GM19025 (cell line): ENCODE data around the gene ZFYVE28.

ENCODE experiments used
- ATAC-seq: cut with Tn5 transposase; IDR thresholded peaks from one replicate; pipeline ENCODE4 v1.9.1; 2021; ENCODE audit warnings: mild to moderate bottlenecking, low read depth, moderate library complexity; ENCODE audit not compliant: unreplicated experiment

Gene ZFYVE28

GRCh38 chr4:2313366-2313765 is 105.1 kb downstream of the ZFYVE28 start:
- ATAC-seq = no peak

- no peak for ATAC-seq
These were observed 111.6 kb downstream of the ZFYVE28 start for GRCh38 chr4:2306773-2307410.

DNA sequence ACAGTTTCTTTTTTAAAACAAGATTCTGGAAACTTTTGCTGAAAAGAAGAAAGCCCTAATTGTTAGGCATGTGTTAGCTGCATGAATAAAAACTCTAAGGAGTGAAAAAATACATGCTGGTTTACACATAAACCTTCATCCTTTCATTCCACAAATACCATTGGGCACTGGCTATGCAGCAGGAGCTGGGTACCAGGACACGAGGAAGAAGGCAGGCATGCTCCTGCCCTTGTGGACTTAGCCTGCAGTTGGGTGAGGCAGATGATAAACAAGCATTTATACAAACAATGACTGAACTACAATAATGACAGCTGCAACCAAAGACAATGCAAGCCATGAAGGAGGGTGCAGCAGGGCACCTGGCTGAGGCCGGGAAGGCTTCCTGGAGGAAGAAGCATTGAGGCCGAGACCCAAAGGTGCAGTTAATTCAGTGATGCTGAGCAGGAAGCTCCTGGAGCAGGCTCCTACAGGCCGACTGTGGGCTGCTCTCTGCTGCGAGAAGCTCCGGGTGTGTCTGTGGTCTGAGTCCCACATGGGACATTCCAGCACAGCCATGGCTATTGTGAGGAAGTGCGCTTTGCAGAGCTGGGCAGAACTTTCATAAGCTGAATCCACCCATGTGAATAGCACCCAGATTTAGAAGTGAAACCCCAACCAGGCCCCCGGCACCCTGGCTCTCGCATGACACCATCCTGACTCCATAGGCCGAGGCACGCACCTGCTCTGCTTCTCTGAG is 112.5 kb downstream of the ZFYVE28 start:
- no peak for ATAC-seq

GRCh38 chr4:2304877-2305561 is 113.4 kb downstream of the ZFYVE28 start:
- ATAC-seq = no peak

DNA sequence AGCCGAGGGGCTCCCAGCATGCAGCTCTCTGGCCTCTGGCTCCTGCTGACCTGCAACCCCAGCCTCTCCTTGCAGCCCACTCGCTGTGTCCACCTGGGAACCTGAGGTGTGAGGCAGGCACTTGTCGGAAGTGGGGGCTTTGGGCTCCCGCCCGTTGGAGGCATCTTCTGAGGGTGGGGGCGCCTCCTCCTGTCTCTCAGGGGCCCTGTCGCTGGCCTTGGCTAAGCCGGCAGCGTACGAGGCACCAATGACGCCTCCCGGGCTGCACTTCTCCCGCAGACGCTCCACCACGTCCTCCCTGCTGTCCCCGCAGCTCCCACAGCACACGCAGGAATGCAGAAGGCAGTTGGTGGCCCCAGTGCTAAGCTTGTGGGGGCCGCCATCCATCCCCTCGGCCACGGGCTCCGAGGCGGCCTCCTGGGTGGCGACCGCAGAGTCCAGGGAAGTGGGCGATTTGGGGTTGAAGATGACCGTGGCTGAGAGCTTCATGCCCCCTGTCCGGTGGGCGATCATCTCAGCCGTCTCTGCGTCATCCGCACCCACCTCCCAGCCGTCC is 114.0 kb downstream of the ZFYVE28 start:
- ATAC-seq = no peak

DNA sequence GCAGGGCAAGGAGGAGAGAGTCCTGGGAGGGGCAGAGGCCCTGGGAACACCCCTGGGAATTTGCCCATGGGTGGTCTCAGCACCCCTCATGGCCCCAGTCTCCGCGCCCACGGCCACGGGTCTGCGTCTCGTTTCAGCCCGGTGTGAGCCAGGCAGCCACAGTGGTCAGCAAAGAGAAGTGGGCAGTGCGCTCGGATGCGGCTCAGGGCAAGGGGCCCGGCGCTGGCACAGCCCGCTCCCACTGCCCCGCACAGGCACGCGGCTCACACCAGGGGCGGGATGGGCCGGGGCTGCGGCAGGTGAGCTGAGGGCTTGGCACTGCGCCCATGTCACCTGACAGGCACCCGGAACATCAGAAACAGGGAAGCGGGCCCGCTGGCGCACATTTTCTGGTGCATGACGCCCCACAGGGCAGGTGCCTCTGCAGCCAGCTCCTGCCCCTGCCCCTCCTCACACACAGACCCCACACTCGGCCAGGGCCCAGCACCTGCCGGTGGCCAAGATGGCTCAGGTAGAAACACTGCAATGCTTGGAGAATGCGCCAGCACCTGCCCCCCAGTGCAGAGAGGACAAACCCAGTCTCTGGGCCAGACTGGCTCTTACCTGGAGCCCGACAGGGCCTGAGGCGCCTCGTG is 114.6 kb downstream of the ZFYVE28 start:
- no peak for ATAC-seq

DNA sequence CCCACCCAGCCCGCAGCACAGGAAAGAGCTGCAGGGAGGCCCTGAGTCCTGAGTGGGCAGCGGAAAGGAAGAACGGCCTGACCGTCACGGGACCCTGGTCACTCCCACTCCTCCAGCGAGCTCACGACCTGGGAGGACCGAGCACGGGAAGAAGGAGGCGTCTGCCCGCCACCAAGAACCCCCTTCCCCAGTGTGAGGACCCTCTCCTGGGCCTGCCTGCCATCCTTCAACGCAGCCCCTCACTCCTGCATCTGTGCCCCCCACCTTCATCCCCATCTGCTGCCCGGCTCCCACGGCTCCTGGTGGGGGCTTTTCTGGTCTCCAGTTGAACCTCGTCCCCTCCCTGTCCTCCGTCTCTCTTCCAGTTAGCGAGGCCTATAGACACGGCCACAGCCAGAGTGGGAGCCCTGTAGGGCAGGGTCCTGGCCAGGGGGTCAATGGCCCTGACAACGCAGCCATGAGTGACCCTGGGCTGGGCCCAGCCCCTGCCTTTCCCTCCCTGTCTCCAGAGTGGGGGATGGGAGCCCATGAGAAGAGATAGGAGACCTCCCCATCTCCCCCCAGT is 115.2 kb downstream of the ZFYVE28 start:
- ATAC-seq = no peak

DNA sequence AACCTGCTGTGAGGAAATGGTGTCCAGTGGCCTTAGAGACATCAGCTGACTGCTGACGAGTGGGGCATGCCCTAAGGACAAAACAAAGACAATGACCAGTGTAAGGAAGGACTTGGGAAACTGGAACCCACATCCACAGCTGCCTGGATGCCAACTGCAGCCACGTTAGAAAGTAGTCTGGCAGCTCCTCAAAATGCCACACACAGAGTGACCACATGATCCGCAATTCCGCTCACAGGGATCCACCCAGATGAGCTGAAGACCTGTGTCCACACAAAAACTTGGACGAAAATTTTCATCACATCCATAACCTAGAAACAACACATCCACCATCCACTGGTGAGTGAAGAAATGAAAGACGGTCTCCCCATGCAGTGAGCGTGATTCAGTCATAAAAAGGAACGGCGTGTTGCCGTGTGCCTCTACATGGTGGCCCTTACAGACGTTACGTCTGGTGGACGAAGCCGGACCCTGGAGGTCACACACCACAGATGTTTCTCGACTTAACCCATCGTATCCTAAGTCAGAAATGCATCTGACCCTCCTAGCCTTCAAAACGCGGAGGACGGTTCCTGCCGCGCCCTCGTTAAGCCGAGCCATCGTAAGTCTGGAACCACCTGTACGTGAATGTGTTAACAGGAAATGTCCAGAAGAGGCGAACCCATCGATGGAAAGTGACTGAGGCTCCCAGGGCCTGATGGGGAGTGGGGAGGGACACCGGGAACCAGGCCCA is 115.9 kb downstream of the ZFYVE28 start:
- no peak for ATAC-seq

DNA sequence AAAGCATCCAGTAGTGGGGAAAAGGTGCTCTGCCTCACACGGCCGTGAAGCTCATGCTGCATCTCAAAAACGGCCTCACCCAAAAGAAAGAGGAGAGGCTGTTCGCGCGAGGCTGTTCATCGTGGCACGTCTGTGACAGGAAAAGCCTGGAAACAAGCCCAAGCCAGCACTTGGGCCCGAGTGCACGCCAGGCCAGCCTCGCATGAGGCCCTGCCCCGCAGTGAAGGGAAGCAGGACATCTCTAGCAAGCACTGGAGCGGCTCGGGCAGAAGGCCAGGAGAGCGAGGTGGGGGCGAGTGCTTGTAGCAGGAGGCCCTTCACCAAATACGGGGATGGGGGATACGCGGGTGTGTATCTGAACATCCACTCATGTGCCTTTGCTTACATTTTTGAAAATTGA is 116.6 kb downstream of the ZFYVE28 start:
- ATAC-seq = no peak

DNA sequence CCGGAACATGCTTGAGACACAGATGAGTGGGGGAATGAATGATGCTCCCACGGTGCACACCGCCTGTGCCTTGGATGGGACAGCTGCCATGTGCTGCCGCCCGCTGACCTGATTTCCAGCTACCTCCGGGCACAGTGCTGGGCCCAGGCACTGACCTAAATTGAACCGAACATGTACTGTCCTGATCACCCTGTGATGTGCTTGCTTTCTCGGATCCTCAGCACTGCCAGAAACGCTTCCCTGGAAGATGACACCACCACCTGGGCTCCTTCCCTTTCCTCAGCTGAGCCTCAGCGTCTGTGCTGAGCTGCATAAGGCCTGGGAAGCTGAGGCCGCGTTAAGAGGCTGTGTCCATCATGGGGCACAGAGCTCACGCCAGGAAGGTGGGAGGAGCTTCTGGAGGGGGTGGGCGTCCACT is 117.2 kb downstream of the ZFYVE28 start:
- no peak for ATAC-seq

GRCh38 chr4:2300431-2301224 is 117.8 kb downstream of the ZFYVE28 start:
- ATAC-seq = no peak

DNA sequence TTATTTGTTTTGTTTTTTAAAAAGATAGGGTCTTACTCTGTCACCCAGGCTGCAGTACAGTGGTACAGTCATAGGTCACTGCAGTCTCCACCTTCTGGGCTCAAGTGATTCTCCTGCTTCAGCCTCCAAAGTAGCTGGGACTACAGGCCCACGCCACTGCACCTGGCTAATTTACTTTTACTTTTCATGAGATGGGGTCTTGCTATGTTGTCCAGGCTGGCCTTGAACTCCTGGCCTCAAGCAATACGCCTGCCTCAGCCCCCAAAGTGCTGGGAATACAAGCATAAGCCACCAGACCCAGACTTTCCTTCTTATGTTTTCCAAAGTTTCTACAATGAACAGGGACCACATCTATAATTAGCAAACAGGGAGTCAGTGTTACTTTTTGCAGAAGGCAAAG is 118.7 kb downstream of the ZFYVE28 start:
- ATAC-seq = no peak

GRCh38 chr4:2298532-2298991 is 119.9 kb downstream of the ZFYVE28 start:
- ATAC-seq = no peak

DNA sequence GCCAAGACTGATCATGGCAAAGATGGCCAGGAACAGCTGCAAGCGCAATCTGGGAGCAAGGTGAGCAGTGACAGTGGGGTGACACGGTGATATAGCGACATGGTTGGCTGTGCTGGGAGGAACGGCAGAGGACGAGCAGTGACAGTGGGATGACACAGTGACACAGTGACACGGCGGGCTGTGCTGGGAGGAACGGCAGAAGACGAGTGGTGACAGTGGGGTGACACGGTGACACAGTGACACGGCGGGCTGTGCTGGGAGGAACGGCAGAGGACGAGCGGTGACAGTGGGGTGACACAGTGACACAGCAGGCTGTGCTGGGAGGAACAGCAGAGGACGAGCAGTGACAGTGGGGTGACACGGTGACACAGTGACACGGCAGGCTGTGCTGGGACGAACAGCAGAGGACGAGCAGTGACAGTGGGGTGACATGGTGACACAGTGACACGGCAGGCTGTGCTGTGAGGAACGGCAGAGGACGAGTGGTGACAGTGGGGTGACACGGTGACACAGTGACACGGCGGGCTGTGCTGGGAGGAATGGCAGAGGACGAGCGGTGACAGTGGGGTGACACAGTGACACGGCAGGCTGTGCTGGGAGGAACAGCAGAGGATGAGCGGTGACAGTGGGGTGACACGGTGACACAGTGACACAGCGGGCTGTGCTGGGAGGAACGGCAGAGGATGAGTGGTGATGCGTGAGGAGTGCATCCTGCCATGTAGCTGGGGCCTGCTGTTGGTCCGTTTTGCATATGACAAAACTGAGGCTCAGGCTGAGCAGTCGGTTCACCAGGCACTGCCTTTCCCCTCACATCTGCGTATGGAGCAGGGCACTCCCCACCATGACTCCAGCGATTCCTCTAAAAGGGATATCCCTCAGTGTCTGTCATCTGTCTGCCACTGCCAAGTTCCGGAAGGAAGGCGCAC is 120.6 kb downstream of the ZFYVE28 start:
- no peak for ATAC-seq

GRCh38 chr4:2296631-2297601 is 121.5 kb downstream of the ZFYVE28 start:
- ATAC-seq = no peak

DNA sequence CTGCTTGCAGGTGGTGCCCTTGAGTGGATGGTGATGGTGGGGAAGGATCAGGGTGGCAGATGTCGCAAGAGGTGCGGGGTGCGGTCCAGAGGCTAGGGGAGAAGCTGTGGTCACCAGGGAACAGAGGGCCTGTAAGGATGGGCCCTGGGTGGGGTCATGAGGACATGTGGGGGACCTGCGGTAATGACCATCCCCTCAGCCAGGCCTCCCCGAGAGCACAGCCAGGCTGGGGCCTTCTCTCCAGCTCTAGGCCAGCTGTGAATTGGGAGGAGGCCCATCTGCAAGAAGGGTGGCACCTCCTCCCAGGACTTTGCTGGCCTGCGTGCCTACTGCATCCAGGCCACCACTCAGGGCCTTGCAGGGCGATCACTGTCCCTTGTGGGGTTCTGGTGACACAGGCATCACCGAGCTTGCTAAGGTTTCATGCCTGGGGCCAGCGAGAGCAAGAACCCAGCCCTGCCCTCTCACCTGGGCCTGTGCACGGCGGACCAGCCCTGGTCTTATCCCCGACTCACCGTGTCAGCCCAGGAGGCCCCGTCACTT is 122.5 kb downstream of the ZFYVE28 start:
- ATAC-seq = no peak

- no peak for ATAC-seq
These were observed 122.9 kb downstream of the ZFYVE28 start for GRCh38 chr4:2295500-2295899.
